DOHH2 (cell line): ENCODE results near the gene ANXA1.

Experiments used
- H3F3A ChIP-seq: fragments of 200-600 bp; sonication (generic), shearing (Covaris generic); 2 replicates; pipeline ENCODE4 v1.6.0; 2016; ENCODE audit warnings: antibody characterized with exemption, mild to moderate bottlenecking; ENCODE audit not compliant: control insufficient read depth, insufficient read depth
- H3K27ac ChIP-seq: fragments of 200-600 bp; sonication (generic); 2 replicates; pipeline ENCODE4 v1.5.1; 2014; ENCODE audit warnings: low read depth, mild to moderate bottlenecking, low read length, moderate library complexity
- H3K27me3 ChIP-seq: fragments of 200-600 bp; sonication (generic); 2 replicates; pipeline ENCODE4 v1.6.1; 2014; ENCODE audit warnings: mild to moderate bottlenecking, low read length, mixed read lengths; ENCODE audit not compliant: control insufficient read depth
- H3K36me3 ChIP-seq: fragments of 200-600 bp; sonication (generic); 2 replicates; pipeline ENCODE4 v1.6.1; 2014; ENCODE audit warnings: mild to moderate bottlenecking, low read length, moderate library complexity, mixed read lengths; ENCODE audit not compliant: control insufficient read depth
- H3K4me1 ChIP-seq: fragments of 200-600 bp; sonication (generic); 2 replicates; pipeline ENCODE4 v1.6.1; 2014; ENCODE audit warnings: mild to moderate bottlenecking, low read length, mixed read lengths; ENCODE audit not compliant: control insufficient read depth
- H3K4me2 ChIP-seq: fragments of 200-600 bp; sonication (generic); 2 replicates; pipeline ENCODE4 v1.6.0; 2014; ENCODE audit warnings: mild to moderate bottlenecking, low read length, moderate library complexity
- H3K4me3 ChIP-seq: fragments of 200-600 bp; sonication (generic); 2 replicates; pipeline ENCODE4 v1.5.1; 2014; ENCODE audit warnings: mild to moderate bottlenecking, low read length, mixed read lengths
- H3K79me2 ChIP-seq: fragments of 200-600 bp; sonication (generic); 2 replicates; pipeline ENCODE4 v1.6.1; 2014; ENCODE audit warnings: mild to moderate bottlenecking, low read length, mixed read lengths; ENCODE audit not compliant: control insufficient read depth
- H3K9me2 ChIP-seq: fragments of 200-600 bp; sonication (generic); replicated peaks from 2 replicates; pipeline ENCODE4 v1.6.1; 2014; ENCODE audit warnings: mild to moderate bottlenecking, low read length, mixed read lengths; ENCODE audit not compliant: control insufficient read depth
- H3K9me3 ChIP-seq: fragments of 200-600 bp; sonication (generic); 2 replicates; pipeline ENCODE4 v1.6.1; 2014; ENCODE audit warnings: antibody characterized with exemption, low read length, mixed read lengths; ENCODE audit not compliant: control insufficient read depth, insufficient read depth
- H4K20me1 ChIP-seq: fragments of 200-600 bp; sonication (generic); 2 replicates; pipeline ENCODE4 v1.6.0; 2014; ENCODE audit warnings: low read depth, mild to moderate bottlenecking, antibody characterized with exemption, low read length, moderate library complexity; ENCODE audit not compliant: control insufficient read depth, insufficient read depth
- CTCF ChIP-seq: fragments of 200-600 bp; sonication (generic); IDR thresholded peaks from one replicate; pipeline ENCODE4 v1.5.1; 2014; ENCODE audit warnings: antibody characterized with exemption, mild to moderate bottlenecking, low read depth, low read length; ENCODE audit not compliant: poor library complexity, severe bottlenecking
- EZH2phosphoT487 ChIP-seq: fragments of 200-600 bp; sonication (generic); IDR thresholded peaks from 2 replicates; pipeline ENCODE4 v1.6.1; 2017; ENCODE audit warnings: borderline replicate concordance, mild to moderate bottlenecking, antibody characterized with exemption, low read length, moderate library complexity, mixed read lengths

The ANXA1 gene

GRCh38 chr9:73133921-73134407 is 17.7 kb upstream of the ANXA1 start:
- TF ChIP-seq CTCF = no peak
- no peak for TF ChIP-seq EZH2phosphoT487
- peaks cover 4% of the 10 kb centered on the region for H3K27me3 ChIP-seq
- no peaks in the 10 kb centered on the region for H3K79me2 ChIP-seq
- H3K36me3 ChIP-seq = no peaks in the 10 kb centered on the region
- no peaks in the 10 kb centered on the region for H4K20me1 ChIP-seq
- peaks cover 21% of the 10 kb centered on the region for H3K4me1 ChIP-seq
- no peaks in the 10 kb centered on the region for H3K9me3 ChIP-seq
- H3K4me3 ChIP-seq = no peak overlapping the region
- no peaks in the 10 kb centered on the region for H3F3A ChIP-seq
- no peak overlapping the region for H3K27ac ChIP-seq
- H3K4me2 ChIP-seq = no peak overlapping the region
- H3K9me2 ChIP-seq = no peaks in the 10 kb centered on the region

DNA sequence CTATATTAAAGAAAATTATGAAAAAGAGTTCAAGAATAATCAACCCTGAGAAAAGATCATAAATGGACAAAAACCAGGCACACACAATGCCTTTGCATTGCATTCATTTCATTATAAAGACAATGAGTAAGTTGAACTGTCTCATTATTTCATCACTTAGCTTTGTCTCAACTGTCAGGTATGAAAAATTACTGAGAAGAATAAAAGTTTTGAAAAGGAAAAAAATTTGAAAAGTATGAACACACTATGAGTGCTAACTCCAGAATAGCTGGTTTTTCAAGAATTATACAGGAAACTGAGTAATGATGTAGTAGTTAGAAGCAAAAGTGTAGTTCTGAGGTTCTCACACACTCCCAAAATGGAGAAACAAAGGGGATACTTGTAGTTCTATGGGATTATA is 16.3 kb upstream of the ANXA1 start:
- peaks cover 4% of the 10 kb centered on the region for H3K27me3 ChIP-seq
- no peaks in the 10 kb centered on the region for H3K9me3 ChIP-seq
- H3K27ac ChIP-seq = no peak overlapping the region
- no peak overlapping the region for H3K4me3 ChIP-seq
- no peaks in the 10 kb centered on the region for H3K36me3 ChIP-seq
- no peak overlapping the region for H3K4me2 ChIP-seq
- peaks cover 21% of the 10 kb centered on the region for H3K4me1 ChIP-seq
- H4K20me1 ChIP-seq = no peaks in the 10 kb centered on the region
- no peaks in the 10 kb centered on the region for H3F3A ChIP-seq
- no peaks in the 10 kb centered on the region for H3K9me2 ChIP-seq
- H3K79me2 ChIP-seq = no peaks in the 10 kb centered on the region
- TF ChIP-seq CTCF (no peak), EZH2phosphoT487 (no peak)

- Histone ChIP-seq H3K4me1 (peaks cover 11% of the 10 kb centered on the region), H3K4me2 (no peak overlapping the region), H3K79me2 (no peaks in the 10 kb centered on the region), H3F3A (no peaks in the 10 kb centered on the region), H3K9me3 (no peaks in the 10 kb centered on the region), H3K4me3 (no peak overlapping the region), H3K27ac (no peak overlapping the region), H3K27me3 (peaks cover 4% of the 10 kb centered on the region), H4K20me1 (no peaks in the 10 kb centered on the region), H3K36me3 (no peaks in the 10 kb centered on the region), H3K9me2 (no peaks in the 10 kb centered on the region)
- TF ChIP-seq CTCF (no peak), EZH2phosphoT487 (no peak)
Measured at GRCh38 chr9:73137286-73137899, 14.3 kb upstream of the ANXA1 start.
